CD14-positive monocyte (primary cell): Measurements from ENCODE around the gene TSC22D1. TPM values are rescaled to one million over a fixed set of nuclear protein-coding genes. Genes with fewer than 3 reads are reported as not detected.

ENCODE experiments used
- DNase-seq, 3 donors: peaks; one replicate each; pipeline ENCODE4 v3.0.0-alpha.2; 2011 to 2022
- H2AFZ ChIP-seq: 2 replicates; pipeline ENCODE4 v1.6.0; 2012; ENCODE audit warnings: mild to moderate bottlenecking, low read depth, low read length, inconsistent platforms; ENCODE audit not compliant: insufficient read depth, poor library complexity, severe bottlenecking
- H3K27ac ChIP-seq, 2 donors: 1 replicate in 1 of 2; 2 replicates in 1 of 2; pipeline ENCODE4 v1.5.1; 2012 to 2013; ENCODE audit warnings: low read length in 2 of 2, control low read depth in 1 of 2, inconsistent platforms in 1 of 2, low read depth in 1 of 2, mild to moderate bottlenecking in 1 of 2
- H3K27me3 ChIP-seq, 2 donors: one replicate each; pipeline versions ENCODE4 v1.6.0 to v1.6.1; 2011 to 2013; ENCODE audit warnings: low read length in 2 of 2; ENCODE audit not compliant: control insufficient read depth in 2 of 2, insufficient read depth in 2 of 2
- H3K36me3 ChIP-seq, 2 donors: replicated peaks in 1 of 2; 1 replicate in 1 of 2; 2 replicates in 1 of 2; pipeline versions ENCODE4 v1.5.1 to v1.6.1; 2012 to 2013; ENCODE audit warnings: low read length in 2 of 2, control low read depth in 1 of 2, inconsistent platforms in 1 of 2, mild to moderate bottlenecking in 1 of 2; ENCODE audit not compliant: insufficient read depth in 2 of 2, control insufficient read depth in 1 of 2
- H3K4me1 ChIP-seq, 2 donors: 1 replicate in 1 of 2; 2 replicates in 1 of 2; pipeline versions ENCODE4 v1.5.1 to v1.6.1; 2012 to 2013; ENCODE audit warnings: low read length in 2 of 2, control low read depth in 1 of 2, inconsistent platforms in 1 of 2, mild to moderate bottlenecking in 1 of 2, moderate library complexity in 1 of 2; ENCODE audit not compliant: insufficient read depth in 2 of 2, control insufficient read depth in 1 of 2
- H3K4me2 ChIP-seq: replicated peaks from 2 replicates; pipeline ENCODE3; 2012; ENCODE audit warnings: low read length, moderate library complexity, mild to moderate bottlenecking; ENCODE audit not compliant: poor library complexity, severe bottlenecking; ENCODE audit errors: extremely low read depth
- H3K4me3 ChIP-seq, 3 experiments: fragments of 200-600 bp in 1 of 3; sonication (generic) in 1 of 3; replicated peaks in 1 of 3; 1 replicate in 2 of 3; 2 replicates in 1 of 3; pipeline ENCODE4 v1.5.1; 2011 to 2013; ENCODE audit warnings: low read length in 3 of 3, mild to moderate bottlenecking in 3 of 3, control low read depth in 2 of 3, low read depth in 2 of 3, inconsistent platforms in 1 of 3, moderate library complexity in 1 of 3
- H3K79me2 ChIP-seq: 2 replicates; pipeline ENCODE4 v1.6.0; 2012; ENCODE audit warnings: mild to moderate bottlenecking, control low read depth, inconsistent platforms, low read length, moderate library complexity; ENCODE audit not compliant: insufficient read depth
- H3K9ac ChIP-seq: 2 replicates; pipeline ENCODE4 v1.6.0; 2017; ENCODE audit warnings: low read length, mild to moderate bottlenecking; ENCODE audit not compliant: insufficient read depth, poor library complexity, severe bottlenecking
- H3K9me3 ChIP-seq, 2 donors: replicated peaks in 1 of 2; 1 replicate in 1 of 2; 2 replicates in 1 of 2; pipeline versions ENCODE4 v1.5.1 to v1.6.1; 2012 to 2013; ENCODE audit warnings: low read length in 2 of 2, control low read depth in 1 of 2; ENCODE audit not compliant: control insufficient read depth in 1 of 2, insufficient read depth in 1 of 2
- H4K20me1 ChIP-seq: 2 replicates; pipeline ENCODE4 v1.6.0; 2012; ENCODE audit warnings: mild to moderate bottlenecking, low read length, control low read depth, moderate library complexity; ENCODE audit not compliant: insufficient read depth
- H3K27ac Mint-ChIP-seq, 7 donors: one replicate each; pipeline ENCODE4 v1.8.0; 2020; ENCODE audit warnings: mild to moderate bottlenecking in 7 of 7, mixed read lengths in 7 of 7, moderate library complexity in 6 of 7, inconsistent platforms in 2 of 7
- H3K27me3 Mint-ChIP-seq, 3 donors: one replicate each; pipeline ENCODE4 v1.8.0; 2021 to 2022; ENCODE audit warnings: low read depth in 3 of 3, mild to moderate bottlenecking in 3 of 3, mixed read lengths in 3 of 3, moderate library complexity in 3 of 3, inconsistent platforms in 1 of 3
- H3K36me3 Mint-ChIP-seq, 2 donors: one replicate each; pipeline ENCODE4 v1.8.0; 2020; ENCODE audit warnings: mixed read lengths in 2 of 2, inconsistent platforms in 1 of 2, mild to moderate bottlenecking in 1 of 2
- H3K4me1 Mint-ChIP-seq: one replicate; pipeline ENCODE4 v1.8.0; 2020; ENCODE audit warnings: mild to moderate bottlenecking, mixed read lengths
- H3K4me3 Mint-ChIP-seq, 2 donors: one replicate each; pipeline ENCODE4 v1.8.0; 2020; ENCODE audit warnings: mild to moderate bottlenecking in 2 of 2, mixed read lengths in 2 of 2, moderate library complexity in 1 of 2
- H3K9me3 Mint-ChIP-seq, 7 donors: one replicate each; pipeline ENCODE4 v1.8.0; 2020 to 2022; ENCODE audit warnings: mixed read lengths in 7 of 7, mild to moderate bottlenecking in 6 of 7, moderate library complexity in 6 of 7, inconsistent platforms in 2 of 7
- WGBS: methylation state at CpG from one replicate; pipeline ENCODE4 v1.1.5; 2013; ENCODE audit warnings: missing lambda C conversion rate; ENCODE audit not compliant: insufficient coverage; 5-methylcytosine and 5-hydroxymethylcytosine counted together
- intact Hi-C, 2 donors: fragments of 100-400 bp; cut with micrococcal nuclease; formaldehyde crosslinking; loops; one replicate each; pipeline versions ENCODE4 v1.15.0 to v1.15.1; 2023
- polyA plus RNA-seq, 3 donors: library from polyadenylated mRNA; depleted of rRNA in 1 of 3; unstranded in 2 of 3; stranded (reverse) in 1 of 3; fragments of 300-500 nt in 2 of 3; fragments of >200 nt in 1 of 3; fragmentation: Illumina TruSeq in 2 of 3; gene quantifications; 1 replicate in 2 of 3; 2 replicates in 1 of 3; pipeline ENCODE4 v1.2.3, GENCODE V29; 2012 to 2021
- TF ChIP-seq, protein P1 (sequence below): fragments of 200-600 bp; IDR thresholded peaks from one replicate; pipeline ENCODE4 v1.8.0; 2022; ENCODE audit warnings: antibody characterized with exemption, mild to moderate bottlenecking

The TSC22D1 gene
- polyA plus RNA-seq, 3 donors, result 1.9 to 10.4 (median 3.1) TPM

DNA sequence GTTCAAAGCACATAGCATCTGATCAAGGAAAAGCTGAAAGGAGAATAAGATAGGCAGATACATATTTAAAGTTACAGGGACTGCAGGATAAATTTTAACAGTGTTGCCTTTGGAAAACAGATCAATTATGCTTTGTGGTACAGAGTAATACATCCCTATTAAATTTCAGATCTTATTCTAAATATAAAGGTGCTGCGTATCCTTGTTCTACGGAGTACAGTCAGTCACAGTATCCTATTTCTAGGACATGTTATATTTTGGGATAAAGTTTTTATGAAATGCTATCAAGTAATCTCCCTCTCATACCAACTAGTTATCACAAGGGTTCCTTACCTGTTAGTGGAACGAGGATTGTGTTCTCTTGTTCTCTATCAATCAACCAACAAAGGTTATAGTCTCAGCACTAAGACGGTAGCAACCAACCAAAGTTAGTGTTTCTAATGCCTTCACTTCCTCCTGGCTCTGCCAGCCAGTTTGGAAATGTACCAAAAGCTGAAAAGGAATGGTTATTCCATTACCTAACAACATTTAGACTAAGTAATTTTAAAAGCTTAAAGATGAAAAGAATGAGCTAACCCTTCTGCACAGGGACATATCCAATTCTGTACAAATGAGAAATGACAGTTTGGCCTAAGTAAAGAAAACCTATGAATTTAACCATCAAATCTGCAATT, 35.2 kb downstream of the TSC22D1 start:
- H3K4me1 ChIP-seq, result peaks cover 2 to 13% of the 10 kb centered on the region in 2 donors
- Mint-ChIP-seq H3K4me3 (no peak overlapping the region), H3K4me1 (peaks cover 15% of the 10 kb centered on the region), H3K36me3 (peaks cover 6 to 9% of the 10 kb centered on the region in 2 donors), H3K9me3 (no peaks in the 10 kb centered on the region), H3K27me3 (no peaks in the 10 kb centered on the region), H3K27ac (peak overlapping the region in 1 of 7 donors; percentile 38)
- no peak overlapping the region for H3K9ac ChIP-seq
- H3K4me2 ChIP-seq, result no peak overlapping the region
- no peak overlapping the region for H2AFZ ChIP-seq
- no peaks in the 10 kb centered on the region for H3K79me2 ChIP-seq
- intact Hi-C loops, result no loop called here
- H3K4me3 ChIP-seq, result no peak overlapping the region
- H3K27ac ChIP-seq, result no peak overlapping the region
- TF ChIP-seq, protein P1, sequence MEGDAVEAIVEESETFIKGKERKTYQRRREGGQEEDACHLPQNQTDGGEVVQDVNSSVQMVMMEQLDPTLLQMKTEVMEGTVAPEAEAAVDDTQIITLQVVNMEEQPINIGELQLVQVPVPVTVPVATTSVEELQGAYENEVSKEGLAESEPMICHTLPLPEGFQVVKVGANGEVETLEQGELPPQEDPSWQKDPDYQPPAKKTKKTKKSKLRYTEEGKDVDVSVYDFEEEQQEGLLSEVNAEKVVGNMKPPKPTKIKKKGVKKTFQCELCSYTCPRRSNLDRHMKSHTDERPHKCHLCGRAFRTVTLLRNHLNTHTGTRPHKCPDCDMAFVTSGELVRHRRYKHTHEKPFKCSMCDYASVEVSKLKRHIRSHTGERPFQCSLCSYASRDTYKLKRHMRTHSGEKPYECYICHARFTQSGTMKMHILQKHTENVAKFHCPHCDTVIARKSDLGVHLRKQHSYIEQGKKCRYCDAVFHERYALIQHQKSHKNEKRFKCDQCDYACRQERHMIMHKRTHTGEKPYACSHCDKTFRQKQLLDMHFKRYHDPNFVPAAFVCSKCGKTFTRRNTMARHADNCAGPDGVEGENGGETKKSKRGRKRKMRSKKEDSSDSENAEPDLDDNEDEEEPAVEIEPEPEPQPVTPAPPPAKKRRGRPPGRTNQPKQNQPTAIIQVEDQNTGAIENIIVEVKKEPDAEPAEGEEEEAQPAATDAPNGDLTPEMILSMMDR, result no peak
- no peaks in the 10 kb centered on the region for H4K20me1 ChIP-seq
- no peaks in the 10 kb centered on the region for H3K9me3 ChIP-seq
- H3K36me3 ChIP-seq, result peaks cover 3 to 14% of the 10 kb centered on the region in 2 donors
- no CpG with 5 or more reads among the region's 4 CpGs for WGBS
- DNase-seq, result no peak
- no peaks in the 10 kb centered on the region for H3K27me3 ChIP-seq

DNA sequence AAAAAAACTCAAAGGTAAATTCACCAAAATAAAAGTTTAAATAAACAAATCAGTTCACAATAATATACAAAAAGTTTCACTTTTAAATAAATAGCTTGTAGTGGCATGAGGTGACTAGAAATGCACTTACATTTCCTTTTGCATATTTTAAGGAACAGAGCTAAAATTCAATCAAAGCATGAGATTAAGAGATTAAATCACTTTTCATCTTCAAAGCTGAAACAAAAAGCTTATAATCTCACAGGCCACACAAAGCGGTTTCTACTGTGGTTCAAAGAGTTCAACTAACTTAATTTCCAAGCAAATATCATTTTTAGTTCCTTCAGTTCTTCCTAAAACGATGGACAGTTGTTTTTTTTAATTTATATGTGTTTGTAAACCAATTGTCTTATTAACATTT, 38.9 kb downstream of the TSC22D1 start:
- no peak overlapping the region for H3K27ac Mint-ChIP-seq
- H3K4me2 ChIP-seq, result no peak overlapping the region
- no CpG with 5 or more reads among the region's 2 CpGs for WGBS

More for the DNA sequence above, 38.9 kb downstream of the TSC22D1 start:
- DNase-seq, result no peak
- Mint-ChIP-seq H3K4me3 (no peak overlapping the region), H3K27me3 (no peaks in the 10 kb centered on the region), H3K36me3 (peaks cover 6 to 9% of the 10 kb centered on the region in 2 donors), H3K4me1 (peaks cover 3% of the 10 kb centered on the region), H3K9me3 (peaks cover 0 to 2% (median 0%) of the 10 kb centered on the region in 7 donors)
- H3K27ac ChIP-seq, result no peak overlapping the region
- H3K36me3 ChIP-seq, result peaks cover 3 to 14% of the 10 kb centered on the region in 2 donors
- H2AFZ ChIP-seq, result no peak overlapping the region
- H4K20me1 ChIP-seq, result no peaks in the 10 kb centered on the region
- H3K9ac ChIP-seq, result no peak overlapping the region
- H3K9me3 ChIP-seq, result no peaks in the 10 kb centered on the region
- TF ChIP-seq, protein P1, result no peak
- intact Hi-C loops, result loop anchor here in 1 of 2 donors (5.0 kb wide), 1 partner anchor 40 kb away; the partner anchor contains the start of gene TSC22D1
- H3K4me1 ChIP-seq, result peaks cover 0 to 4% of the 10 kb centered on the region in 2 donors
- no peaks in the 10 kb centered on the region for H3K27me3 ChIP-seq
- no peak overlapping the region for H3K4me3 ChIP-seq
- no peaks in the 10 kb centered on the region for H3K79me2 ChIP-seq
